ENCODE results near the gene NCL. TPM values are rescaled to one million over a fixed set of nuclear protein-coding genes. Genes with fewer than 3 reads are reported as not detected.

NCL gene
- total RNA-seq, 1 donor from 2014 or later: 354 TPM

DNA sequence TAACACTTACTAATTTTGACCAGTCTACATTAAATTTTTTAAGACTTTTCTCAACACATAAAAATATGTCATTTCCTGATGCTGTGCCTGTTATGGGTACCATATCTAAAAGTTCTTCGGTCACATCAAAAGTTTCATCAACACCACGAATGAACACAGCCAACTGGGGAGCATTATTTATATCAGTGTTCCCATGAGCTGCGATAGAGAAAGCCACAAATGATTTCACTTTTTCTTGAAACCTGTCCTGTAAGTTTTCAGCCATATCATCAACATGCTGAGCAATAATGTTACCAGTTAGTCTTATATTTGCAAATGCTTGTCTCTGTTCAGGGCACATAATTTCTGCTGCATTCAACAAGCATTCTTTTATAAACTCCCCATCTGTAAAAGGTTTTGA, 30.4 kb upstream of the NCL start:
- H3K9me3 ChIP-seq (ENCODE audit: low read depth): no peaks in the 10 kb centered on the region
- H3K4me3 ChIP-seq: no peak overlapping the region
- H3K4me2 ChIP-seq: no peak overlapping the region
- no peak overlapping the region for H2AFZ ChIP-seq (replicated peaks)
- H3K9ac ChIP-seq: no peak overlapping the region
- H3K4me3 Mint-ChIP-seq: no peak overlapping the region
- H3K79me2 ChIP-seq (ENCODE audit: low read depth): no peaks in the 10 kb centered on the region
- H3F3A ChIP-seq (ENCODE audit: low read depth): no peaks in the 10 kb centered on the region
- no peaks in the 10 kb centered on the region for H3K27me3 ChIP-seq
- DNase-seq (ENCODE audit: low spot score): no peak
- H3K36me3 ChIP-seq: no peaks in the 10 kb centered on the region
- TF ChIP-seq EZH2 (IDR thresholded peaks at IDR 0.05) (no peak), EZH2phosphoT487 (IDR thresholded peaks at IDR 0.05) (no peak)
- TF ChIP-seq, protein P1, sequence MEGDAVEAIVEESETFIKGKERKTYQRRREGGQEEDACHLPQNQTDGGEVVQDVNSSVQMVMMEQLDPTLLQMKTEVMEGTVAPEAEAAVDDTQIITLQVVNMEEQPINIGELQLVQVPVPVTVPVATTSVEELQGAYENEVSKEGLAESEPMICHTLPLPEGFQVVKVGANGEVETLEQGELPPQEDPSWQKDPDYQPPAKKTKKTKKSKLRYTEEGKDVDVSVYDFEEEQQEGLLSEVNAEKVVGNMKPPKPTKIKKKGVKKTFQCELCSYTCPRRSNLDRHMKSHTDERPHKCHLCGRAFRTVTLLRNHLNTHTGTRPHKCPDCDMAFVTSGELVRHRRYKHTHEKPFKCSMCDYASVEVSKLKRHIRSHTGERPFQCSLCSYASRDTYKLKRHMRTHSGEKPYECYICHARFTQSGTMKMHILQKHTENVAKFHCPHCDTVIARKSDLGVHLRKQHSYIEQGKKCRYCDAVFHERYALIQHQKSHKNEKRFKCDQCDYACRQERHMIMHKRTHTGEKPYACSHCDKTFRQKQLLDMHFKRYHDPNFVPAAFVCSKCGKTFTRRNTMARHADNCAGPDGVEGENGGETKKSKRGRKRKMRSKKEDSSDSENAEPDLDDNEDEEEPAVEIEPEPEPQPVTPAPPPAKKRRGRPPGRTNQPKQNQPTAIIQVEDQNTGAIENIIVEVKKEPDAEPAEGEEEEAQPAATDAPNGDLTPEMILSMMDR (IDR thresholded peaks at IDR 0.05): no peak
- peaks cover 1% of the 10 kb centered on the region for H3K27me3 Mint-ChIP-seq (ENCODE audit: insufficient read depth, low read depth)
- H3K4me1 Mint-ChIP-seq: no peaks in the 10 kb centered on the region
- H3K27ac Mint-ChIP-seq: no peak overlapping the region
- no peaks in the 10 kb centered on the region for H3K4me1 ChIP-seq
- H3K27ac ChIP-seq: no peak overlapping the region
- no peaks in the 10 kb centered on the region for H4K20me1 ChIP-seq (ENCODE audit: low read depth)
- peaks cover 4% of the 10 kb centered on the region for H3K9me3 Mint-ChIP-seq
- peaks cover 1% of the 10 kb centered on the region for H3K36me3 Mint-ChIP-seq

DNA sequence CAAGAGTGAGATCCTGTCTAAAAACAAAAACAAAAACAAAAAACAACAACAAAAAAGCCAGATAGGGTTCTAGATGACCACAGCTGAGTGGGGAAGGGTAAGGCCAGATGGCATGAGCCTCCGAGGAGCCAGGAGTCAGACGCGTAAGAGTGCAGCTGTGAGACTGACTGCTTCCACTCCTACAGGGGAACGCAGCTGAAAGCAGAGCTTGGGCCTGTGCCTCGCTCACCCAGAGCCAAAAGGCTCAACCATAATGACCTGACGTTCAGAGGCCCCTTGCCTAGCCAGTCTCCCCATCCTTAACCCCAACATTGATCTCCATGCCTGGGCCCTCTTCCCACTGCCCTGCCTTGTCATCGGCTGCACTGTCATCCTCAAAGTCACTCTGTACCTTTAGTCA, 26.5 kb upstream of the NCL start:
- peak overlapping the region; percentile 44 for H3K27ac Mint-ChIP-seq
- no peak for DNase-seq (ENCODE audit: low spot score)
- H3K4me3 Mint-ChIP-seq: no peak overlapping the region
- peaks cover 7% of the 10 kb centered on the region for H3K27me3 Mint-ChIP-seq (ENCODE audit: insufficient read depth, low read depth)
- TF ChIP-seq EZH2phosphoT487 (IDR thresholded peaks at IDR 0.05): no peak
- TF ChIP-seq, protein P1 (IDR thresholded peaks at IDR 0.05): no peak
- no peak for TF ChIP-seq EZH2 (IDR thresholded peaks at IDR 0.05)
- Histone ChIP-seq H3K9me3 (ENCODE audit: low read depth) (no peaks in the 10 kb centered on the region), H3F3A (ENCODE audit: low read depth) (no peaks in the 10 kb centered on the region), H3K4me2 (no peak overlapping the region), H3K27ac (no peak overlapping the region), H4K20me1 (ENCODE audit: low read depth) (no peaks in the 10 kb centered on the region), H3K4me3 (no peak overlapping the region), H3K36me3 (no peaks in the 10 kb centered on the region), H3K27me3 (no peaks in the 10 kb centered on the region), H2AFZ (replicated peaks) (no peak overlapping the region), H3K9ac (no peak overlapping the region), H3K4me1 (no peaks in the 10 kb centered on the region), H3K79me2 (ENCODE audit: low read depth) (no peaks in the 10 kb centered on the region)
- no peaks in the 10 kb centered on the region for H3K4me1 Mint-ChIP-seq
- peaks cover 5% of the 10 kb centered on the region for H3K36me3 Mint-ChIP-seq
- peaks cover 17% of the 10 kb centered on the region for H3K9me3 Mint-ChIP-seq

DNA sequence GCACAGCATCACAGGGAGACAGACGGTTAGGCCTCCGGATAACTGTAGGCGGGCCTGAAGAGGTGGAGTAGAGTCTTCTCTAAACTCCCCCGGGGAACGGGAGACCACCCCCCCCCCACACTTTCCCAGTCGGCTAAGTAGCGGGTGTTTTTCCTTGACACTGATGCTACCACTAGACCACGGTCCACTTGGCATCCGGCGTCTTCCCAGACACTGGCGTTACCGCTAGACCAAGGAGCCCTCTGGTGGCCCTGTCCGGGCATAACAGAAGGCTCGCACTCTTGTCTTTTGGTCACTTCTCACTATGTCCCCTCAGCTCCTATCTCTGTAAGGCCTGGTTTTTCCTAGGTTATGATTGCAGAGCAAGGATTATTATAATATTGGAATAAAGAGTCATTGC, 25.7 kb upstream of the NCL start:
- Histone ChIP-seq H2AFZ (replicated peaks) (no peak overlapping the region), H3K4me2 (no peak overlapping the region), H3K9ac (no peak overlapping the region), H3K9me3 (ENCODE audit: low read depth) (no peaks in the 10 kb centered on the region), H3K4me3 (no peak overlapping the region), H4K20me1 (ENCODE audit: low read depth) (no peaks in the 10 kb centered on the region), H3K36me3 (no peaks in the 10 kb centered on the region), H3K27me3 (no peaks in the 10 kb centered on the region), H3K4me1 (no peaks in the 10 kb centered on the region), H3K27ac (no peak overlapping the region), H3K79me2 (ENCODE audit: low read depth) (no peaks in the 10 kb centered on the region), H3F3A (ENCODE audit: low read depth) (no peaks in the 10 kb centered on the region)
- Mint-ChIP-seq H3K4me3 (no peak overlapping the region), H3K9me3 (peaks cover 17% of the 10 kb centered on the region), H3K27ac (no peak overlapping the region), H3K36me3 (peaks cover 5% of the 10 kb centered on the region), H3K4me1 (no peaks in the 10 kb centered on the region), H3K27me3 (ENCODE audit: insufficient read depth, low read depth) (peaks cover 7% of the 10 kb centered on the region)
- DNase-seq (ENCODE audit: low spot score): no peak
- TF ChIP-seq EZH2 (IDR thresholded peaks at IDR 0.05): no peak
- TF ChIP-seq, protein P1 (IDR thresholded peaks at IDR 0.05): peak; percentile 39

All from neural progenitor cell (in vitro differentiated cells).